GM23338 (cell line): ENCODE measurements around the gene CYB5A. TPM values are rescaled to one million over a fixed set of nuclear protein-coding genes. Genes with fewer than 3 reads are reported as not detected.

Experiments
- ATAC-seq: fragments of 200-7000 bp; cut with Tn5 transposase; 3 replicates; pipeline ENCODE4 v1.9.1; 2020
- DNase-seq: peaks from one replicate; pipeline ENCODE4 v3.0.0-alpha.2; 2015; ENCODE audit warnings: low spot score
- H2AFZ ChIP-seq: fragments of 200-600 bp; sonication (generic); 2 replicates; pipeline ENCODE4 v1.8.0; 2016; ENCODE audit warnings: antibody characterized with exemption, mild to moderate bottlenecking, moderate library complexity
- H3F3A ChIP-seq: fragments of 200-600 bp; sonication (generic); replicated peaks from 2 replicates; pipeline ENCODE4 v1.8.0; 2017; ENCODE audit warnings: antibody characterized with exemption, mixed run types, low read depth
- H3K27ac ChIP-seq: fragments of 200-600 bp; sonication (generic); 2 replicates; pipeline ENCODE4 v1.6.1; 2016; ENCODE audit warnings: low read depth
- H3K27me3 ChIP-seq: fragments of 200-600 bp; sonication (generic); 2 replicates; pipeline ENCODE4 v1.8.0; 2016; ENCODE audit warnings: mild to moderate bottlenecking, mixed run types, moderate library complexity; ENCODE audit not compliant: insufficient read depth
- H3K36me3 ChIP-seq: fragments of 200-600 bp; sonication (generic); 2 replicates; pipeline ENCODE4 v1.8.0; 2016; ENCODE audit warnings: mild to moderate bottlenecking; ENCODE audit not compliant: insufficient read depth
- H3K4me1 ChIP-seq: fragments of 200-600 bp; sonication (generic); 2 replicates; pipeline ENCODE4 v1.8.0; 2016; ENCODE audit warnings: mild to moderate bottlenecking, moderate library complexity; ENCODE audit not compliant: insufficient read depth
- H3K4me2 ChIP-seq: fragments of 200-600 bp; sonication (generic); 2 replicates; pipeline ENCODE4 v1.7.1; 2017; ENCODE audit warnings: mixed run types
- H3K4me3 ChIP-seq: fragments of 200-600 bp; sonication (generic); 2 replicates; pipeline ENCODE4 v1.6.1; 2016; ENCODE audit warnings: mixed run types
- H3K79me2 ChIP-seq: fragments of 200-600 bp; sonication (generic); replicated peaks from 2 replicates; pipeline ENCODE4 v1.8.0; 2017; ENCODE audit warnings: mild to moderate bottlenecking; ENCODE audit not compliant: insufficient read depth
- H3K9me2 ChIP-seq: fragments of 200-600 bp; sonication (generic); 2 replicates; pipeline ENCODE4 v1.8.0; 2017; ENCODE audit not compliant: insufficient read depth
- H4K20me1 ChIP-seq: fragments of 200-600 bp; sonication (generic); replicated peaks from 2 replicates; pipeline ENCODE4 v1.8.0; 2017; ENCODE audit warnings: mild to moderate bottlenecking; ENCODE audit not compliant: insufficient read depth
- H3K27ac Mint-ChIP-seq: 2 replicates; pipeline ENCODE4 v1.8.0; 2020; ENCODE audit warnings: inconsistent platforms, mild to moderate bottlenecking, moderate library complexity, mixed read lengths
- H3K27me3 Mint-ChIP-seq: 3 replicates; pipeline ENCODE4 v1.8.0; 2022; ENCODE audit warnings: low read depth, mild to moderate bottlenecking, moderate library complexity, mixed read lengths, inconsistent platforms; ENCODE audit not compliant: insufficient read depth, poor library complexity
- H3K36me3 Mint-ChIP-seq: 3 replicates; pipeline ENCODE4 v1.8.0; 2021; ENCODE audit warnings: low read depth, mild to moderate bottlenecking, inconsistent platforms, moderate library complexity, mixed read lengths
- H3K4me1 Mint-ChIP-seq: 3 replicates; pipeline ENCODE4 v1.8.0; 2020; ENCODE audit warnings: mild to moderate bottlenecking, inconsistent platforms, mixed read lengths
- H3K4me3 Mint-ChIP-seq: 3 replicates; pipeline ENCODE4 v1.8.0; 2021; ENCODE audit warnings: moderate library complexity, mild to moderate bottlenecking, inconsistent platforms, mixed read lengths
- H3K9me3 Mint-ChIP-seq: 3 replicates; pipeline ENCODE4 v1.8.0; 2020; ENCODE audit warnings: moderate library complexity, mild to moderate bottlenecking, inconsistent platforms, mixed read lengths
- CREB1 ChIP-seq: fragments of 250-450 bp; sonication (Bioruptor Pico); IDR thresholded peaks from 2 replicates; pipeline ENCODE4 v1.5.0; 2020; ENCODE audit warnings: low read depth, mild to moderate bottlenecking, moderate library complexity
- CTCF ChIP-seq, 2 experiments: fragments of 200-600 bp in 1 of 2; sonication (generic) in 1 of 2; conservative IDR thresholded peaks; 2 replicates each; pipeline versions ENCODE4 v1.5.1 to v1.6.1; 2016 to 2017; ENCODE audit warnings: antibody characterized with exemption in 2 of 2, low read depth in 2 of 2, mild to moderate bottlenecking in 2 of 2, moderate library complexity in 1 of 2
- ETS1 ChIP-seq: IDR thresholded peaks from 2 replicates; pipeline ENCODE4 v1.6.1; 2016; ENCODE audit warnings: antibody characterized with exemption
- EZH2 ChIP-seq: fragments of 200-600 bp; sonication (generic); IDR thresholded peaks from one replicate; pipeline ENCODE4 v1.8.0; 2017; ENCODE audit warnings: antibody characterized with exemption, mild to moderate bottlenecking, low read depth; ENCODE audit not compliant: unreplicated experiment
- EZH2phosphoT487 ChIP-seq: fragments of 200-600 bp; sonication (generic); IDR thresholded peaks from one replicate; pipeline ENCODE4 v1.8.1; 2018; ENCODE audit warnings: antibody characterized with exemption; ENCODE audit not compliant: unreplicated experiment
- JUNB ChIP-seq: IDR thresholded peaks from one replicate; pipeline ENCODE4 v1.6.1; 2016; ENCODE audit warnings: antibody characterized with exemption; ENCODE audit not compliant: unreplicated experiment
- POLR2AphosphoS5 ChIP-seq: IDR thresholded peaks from 2 replicates; pipeline ENCODE4 v1.6.1; 2016; ENCODE audit warnings: antibody characterized with exemption, low read depth
- STAT1 ChIP-seq: IDR thresholded peaks from one replicate; pipeline ENCODE4 v1.6.1; 2016; ENCODE audit warnings: antibody characterized with exemption; ENCODE audit not compliant: unreplicated experiment
- ZNF114 ChIP-seq: fragments of 250-450 bp; sonication (Bioruptor Pico); IDR thresholded peaks from 2 replicates; pipeline ENCODE4 v1.5.0; 2020; ENCODE audit warnings: mild to moderate bottlenecking, moderate library complexity
- ZNF331 ChIP-seq: fragments of 250-450 bp; sonication (Bioruptor Pico); IDR thresholded peaks from 2 replicates; pipeline ENCODE4 v1.5.0; 2020; ENCODE audit warnings: low read depth, mild to moderate bottlenecking, moderate library complexity
- polyA plus RNA-seq: library from polyadenylated mRNA; unstranded; fragments of >200 nt; fragmentation: Nextera tagmentation; extraction: Ambion mirVana; gene quantifications from 2 replicates; pipeline ENCODE4 v1.2.1, GENCODE V29; 2016
- total RNA-seq: library from RNA; depleted of rRNA; stranded (reverse); fragments of >200 nt; shearing (Covaris generic); gene quantifications from 2 replicates; pipeline ENCODE4 v1.2.3, GENCODE V29; 2014
- TF ChIP-seq, protein P1 (sequence below): fragments of 250-450 bp; sonication (Bioruptor Pico); IDR thresholded peaks from 2 replicates; pipeline ENCODE4 v1.5.0; 2020; ENCODE audit warnings: mild to moderate bottlenecking, moderate library complexity
- TF ChIP-seq, protein P2 (sequence below): IDR thresholded peaks from one replicate; pipeline ENCODE4 v1.6.1; 2018; ENCODE audit warnings: antibody characterized with exemption; ENCODE audit not compliant: unreplicated experiment

Gene CYB5A
- total and polyA plus RNA-seq, 2 experiments from 2014 or later, result 136 to 283 TPM

DNA sequence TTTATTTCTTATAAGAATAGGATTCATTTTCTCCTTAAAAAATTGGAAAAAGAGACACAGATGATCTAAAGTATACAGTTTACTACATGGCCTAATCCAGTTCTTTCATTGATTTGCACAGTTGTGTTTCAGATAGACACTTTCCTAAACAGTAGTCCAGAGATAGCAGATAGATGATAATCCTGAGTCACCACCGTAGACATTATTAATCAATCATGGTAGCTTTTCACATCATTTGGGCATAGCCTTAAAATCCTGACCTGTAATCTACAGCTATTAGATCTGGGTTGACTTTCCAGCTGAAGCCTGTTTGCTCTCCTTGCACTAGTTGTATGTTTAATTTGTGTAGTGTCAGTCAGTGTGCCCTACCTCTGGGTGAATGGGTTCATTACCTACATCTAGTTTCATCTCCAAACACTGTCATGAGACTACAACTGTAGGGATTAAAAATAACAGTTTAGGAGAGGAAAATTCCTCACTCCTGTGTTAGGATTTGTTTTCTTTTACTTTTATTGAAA lies 38.0 kb upstream of the CYB5A start (continued):
- no peak for TF ChIP-seq CREB1
- no peak for TF ChIP-seq EZH2phosphoT487
- TF ChIP-seq STAT1, result no peak
- no peak for TF ChIP-seq ZNF114

- H3F3A ChIP-seq, result no peaks in the 10 kb centered on the region
- H4K20me1 ChIP-seq, result no peaks in the 10 kb centered on the region
- TF ChIP-seq JUNB (no peak), POLR2AphosphoS5 (no peak), ZNF331 (CRISPR knock-in tag) (no peak), STAT1 (no peak), EZH2 (no peak), CREB1 (no peak), ETS1 (no peak), CTCF (conservative IDR thresholded peaks at IDR 0.05; ENCODE audit: low read depth in 2 of 2) (no peak), ZNF114 (no peak), EZH2phosphoT487 (no peak)
- TF ChIP-seq, protein P1, sequence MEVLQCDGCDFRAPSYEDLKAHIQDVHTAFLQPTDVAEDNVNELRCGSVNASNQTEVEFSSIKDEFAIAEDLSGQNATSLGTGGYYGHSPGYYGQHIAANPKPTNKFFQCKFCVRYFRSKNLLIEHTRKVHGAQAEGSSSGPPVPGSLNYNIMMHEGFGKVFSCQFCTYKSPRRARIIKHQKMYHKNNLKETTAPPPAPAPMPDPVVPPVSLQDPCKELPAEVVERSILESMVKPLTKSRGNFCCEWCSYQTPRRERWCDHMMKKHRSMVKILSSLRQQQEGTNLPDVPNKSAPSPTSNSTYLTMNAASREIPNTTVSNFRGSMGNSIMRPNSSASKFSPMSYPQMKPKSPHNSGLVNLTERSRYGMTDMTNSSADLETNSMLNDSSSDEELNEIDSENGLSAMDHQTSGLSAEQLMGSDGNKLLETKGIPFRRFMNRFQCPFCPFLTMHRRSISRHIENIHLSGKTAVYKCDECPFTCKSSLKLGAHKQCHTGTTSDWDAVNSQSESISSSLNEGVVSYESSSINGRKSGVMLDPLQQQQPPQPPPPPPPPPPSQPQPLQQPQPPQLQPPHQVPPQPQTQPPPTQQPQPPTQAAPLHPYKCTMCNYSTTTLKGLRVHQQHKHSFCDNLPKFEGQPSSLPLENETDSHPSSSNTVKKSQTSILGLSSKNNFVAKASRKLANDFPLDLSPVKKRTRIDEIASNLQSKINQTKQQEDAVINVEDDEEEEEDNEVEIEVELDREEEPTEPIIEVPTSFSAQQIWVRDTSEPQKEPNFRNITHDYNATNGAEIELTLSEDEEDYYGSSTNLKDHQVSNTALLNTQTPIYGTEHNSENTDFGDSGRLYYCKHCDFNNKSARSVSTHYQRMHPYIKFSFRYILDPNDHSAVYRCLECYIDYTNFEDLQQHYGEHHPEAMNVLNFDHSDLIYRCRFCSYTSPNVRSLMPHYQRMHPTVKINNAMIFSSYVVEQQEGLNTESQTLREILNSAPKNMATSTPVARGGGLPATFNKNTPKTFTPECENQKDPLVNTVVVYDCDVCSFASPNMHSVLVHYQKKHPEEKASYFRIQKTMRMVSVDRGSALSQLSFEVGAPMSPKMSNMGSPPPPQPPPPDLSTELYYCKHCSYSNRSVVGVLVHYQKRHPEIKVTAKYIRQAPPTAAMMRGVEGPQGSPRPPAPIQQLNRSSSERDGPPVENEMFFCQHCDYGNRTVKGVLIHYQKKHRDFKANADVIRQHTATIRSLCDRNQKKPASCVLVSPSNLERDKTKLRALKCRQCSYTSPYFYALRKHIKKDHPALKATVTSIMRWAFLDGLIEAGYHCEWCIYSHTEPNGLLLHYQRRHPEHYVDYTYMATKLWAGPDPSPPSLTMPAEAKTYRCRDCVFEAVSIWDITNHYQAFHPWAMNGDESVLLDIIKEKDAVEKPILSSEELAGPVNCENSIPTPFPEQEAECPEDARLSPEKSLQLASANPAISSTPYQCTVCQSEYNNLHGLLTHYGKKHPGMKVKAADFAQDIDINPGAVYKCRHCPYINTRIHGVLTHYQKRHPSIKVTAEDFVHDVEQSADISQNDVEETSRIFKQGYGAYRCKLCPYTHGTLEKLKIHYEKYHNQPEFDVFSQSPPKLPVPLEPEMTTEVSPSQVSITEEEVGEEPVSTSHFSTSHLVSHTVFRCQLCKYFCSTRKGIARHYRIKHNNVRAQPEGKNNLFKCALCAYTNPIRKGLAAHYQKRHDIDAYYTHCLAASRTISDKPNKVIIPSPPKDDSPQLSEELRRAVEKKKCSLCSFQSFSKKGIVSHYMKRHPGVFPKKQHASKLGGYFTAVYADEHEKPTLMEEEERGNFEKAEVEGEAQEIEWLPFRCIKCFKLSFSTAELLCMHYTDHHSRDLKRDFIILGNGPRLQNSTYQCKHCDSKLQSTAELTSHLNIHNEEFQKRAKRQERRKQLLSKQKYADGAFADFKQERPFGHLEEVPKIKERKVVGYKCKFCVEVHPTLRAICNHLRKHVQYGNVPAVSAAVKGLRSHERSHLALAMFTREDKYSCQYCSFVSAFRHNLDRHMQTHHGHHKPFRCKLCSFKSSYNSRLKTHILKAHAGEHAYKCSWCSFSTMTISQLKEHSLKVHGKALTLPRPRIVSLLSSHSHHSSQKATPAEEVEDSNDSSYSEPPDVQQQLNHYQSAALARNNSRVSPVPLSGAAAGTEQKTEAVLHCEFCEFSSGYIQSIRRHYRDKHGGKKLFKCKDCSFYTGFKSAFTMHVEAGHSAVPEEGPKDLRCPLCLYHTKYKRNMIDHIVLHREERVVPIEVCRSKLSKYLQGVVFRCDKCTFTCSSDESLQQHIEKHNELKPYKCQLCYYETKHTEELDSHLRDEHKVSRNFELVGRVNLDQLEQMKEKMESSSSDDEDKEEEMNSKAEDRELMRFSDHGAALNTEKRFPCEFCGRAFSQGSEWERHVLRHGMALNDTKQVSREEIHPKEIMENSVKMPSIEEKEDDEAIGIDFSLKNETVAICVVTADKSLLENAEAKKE (CRISPR knock-in tag), result no peak
- TF ChIP-seq, protein P2, sequence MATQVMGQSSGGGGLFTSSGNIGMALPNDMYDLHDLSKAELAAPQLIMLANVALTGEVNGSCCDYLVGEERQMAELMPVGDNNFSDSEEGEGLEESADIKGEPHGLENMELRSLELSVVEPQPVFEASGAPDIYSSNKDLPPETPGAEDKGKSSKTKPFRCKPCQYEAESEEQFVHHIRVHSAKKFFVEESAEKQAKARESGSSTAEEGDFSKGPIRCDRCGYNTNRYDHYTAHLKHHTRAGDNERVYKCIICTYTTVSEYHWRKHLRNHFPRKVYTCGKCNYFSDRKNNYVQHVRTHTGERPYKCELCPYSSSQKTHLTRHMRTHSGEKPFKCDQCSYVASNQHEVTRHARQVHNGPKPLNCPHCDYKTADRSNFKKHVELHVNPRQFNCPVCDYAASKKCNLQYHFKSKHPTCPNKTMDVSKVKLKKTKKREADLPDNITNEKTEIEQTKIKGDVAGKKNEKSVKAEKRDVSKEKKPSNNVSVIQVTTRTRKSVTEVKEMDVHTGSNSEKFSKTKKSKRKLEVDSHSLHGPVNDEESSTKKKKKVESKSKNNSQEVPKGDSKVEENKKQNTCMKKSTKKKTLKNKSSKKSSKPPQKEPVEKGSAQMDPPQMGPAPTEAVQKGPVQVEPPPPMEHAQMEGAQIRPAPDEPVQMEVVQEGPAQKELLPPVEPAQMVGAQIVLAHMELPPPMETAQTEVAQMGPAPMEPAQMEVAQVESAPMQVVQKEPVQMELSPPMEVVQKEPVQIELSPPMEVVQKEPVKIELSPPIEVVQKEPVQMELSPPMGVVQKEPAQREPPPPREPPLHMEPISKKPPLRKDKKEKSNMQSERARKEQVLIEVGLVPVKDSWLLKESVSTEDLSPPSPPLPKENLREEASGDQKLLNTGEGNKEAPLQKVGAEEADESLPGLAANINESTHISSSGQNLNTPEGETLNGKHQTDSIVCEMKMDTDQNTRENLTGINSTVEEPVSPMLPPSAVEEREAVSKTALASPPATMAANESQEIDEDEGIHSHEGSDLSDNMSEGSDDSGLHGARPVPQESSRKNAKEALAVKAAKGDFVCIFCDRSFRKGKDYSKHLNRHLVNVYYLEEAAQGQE, result no peak
- H3K27ac ChIP-seq, result no peak overlapping the region
- no peaks in the 10 kb centered on the region for H3K4me1 ChIP-seq
- no peak overlapping the region for H3K4me3 ChIP-seq
- H3K9me3 Mint-ChIP-seq, result no peaks in the 10 kb centered on the region
- H3K27ac Mint-ChIP-seq, result no peak overlapping the region; the same call in 1 of the 2 replicates
- H3K4me3 Mint-ChIP-seq, result no peak overlapping the region
- H2AFZ ChIP-seq, result no peak overlapping the region
- no peaks in the 10 kb centered on the region for H3K79me2 ChIP-seq
- H3K27me3 Mint-ChIP-seq, result no peaks in the 10 kb centered on the region
- H3K4me2 ChIP-seq, result no peak overlapping the region
- no peaks in the 10 kb centered on the region for H3K36me3 ChIP-seq
- DNase-seq (no peak), ATAC-seq (no peak)
- no peaks in the 10 kb centered on the region for H3K36me3 Mint-ChIP-seq
- 0 out of 2 replicates have a peak, but pooled peaks cover 5% of the 10 kb centered on the region for H3K9me2 ChIP-seq
- H3K27me3 ChIP-seq, result no peaks in the 10 kb centered on the region
- H3K4me1 Mint-ChIP-seq, result no peaks in the 10 kb centered on the region
These were observed 36.4 kb upstream of the CYB5A start for GRCh38 chr18:74328206-74328605.
